GM12878 (cell line): ENCODE measurements around the gene SEMA4D. TPM values are rescaled to one million over a fixed set of nuclear protein-coding genes. Genes with fewer than 3 reads are reported as not detected.
A peak's percentile ranks its signal among the peaks of the same experiment; 100 is the strongest.

Experiments used
- ATAC-seq: fragments of 200-7000 bp; cut with Tn5 transposase; 3 replicates; pipeline ENCODE4 v1.9.1; 2020; ENCODE audit warnings: mild to moderate bottlenecking, moderate library complexity
- BruUV-seq: library from RNA; stranded (reverse); fragments of 400-500 nt; replicated peaks from 2 replicates; lab custom pipeline; 2021; lab: Mats Ljungman, UMichigan
- CTCF ChIA-PET: fragments of 300-600 bp; sonication (Branson Sonifier 250); formaldehyde crosslinking; extraction: SDS; loops from one replicate; lab custom pipeline; 2021; ENCODE audit warnings: inconsistent platforms; lab: Yijun Ruan, JAX
- POLR2A ChIA-PET: fragments of 350-600 bp; formaldehyde crosslinking; extraction: SDS; loops from one replicate; lab custom pipeline; 2021; ENCODE audit warnings: inconsistent platforms; lab: Charles Lee
- RAD21 ChIA-PET: fragments of 300-600 bp; sonication (Branson Sonifier 250); formaldehyde crosslinking; loops from one replicate; lab custom pipeline; 2023; ENCODE audit warnings: antibody characterized with exemption; ENCODE audit not compliant: unreplicated experiment; lab: Charles Lee
- SMC1A ChIA-PET: fragments of 300-600 bp; sonication (Branson Sonifier 250); formaldehyde crosslinking; loops from one replicate; lab custom pipeline; 2023; ENCODE audit not compliant: unreplicated experiment, uncharacterized antibody; lab: Charles Lee
- DNase-seq: peaks from one replicate; pipeline ENCODE4 v3.0.0-alpha.2; 2011; ENCODE audit warnings: low read depth, low spot score
- FAIRE-seq: peaks from 3 replicates; lab custom pipeline; 2011; peaks lifted over from hg19 to GRCh38; lab: Jason Lieb, UNC
- H2AFZ ChIP-seq: 2 replicates; pipeline ENCODE4 v1.6.0; 2011; ENCODE audit warnings: low read depth, low read length, control low read depth; ENCODE audit not compliant: control insufficient read depth
- H3K27ac ChIP-seq: 2 replicates; pipeline ENCODE4 v1.5.1; 2011; ENCODE audit warnings: control low read depth; ENCODE audit not compliant: control insufficient read depth, insufficient read depth
- H3K27me3 ChIP-seq, 2 experiments: replicated peaks in 1 of 2; 2 replicates each; pipeline versions ENCODE4 v1.6.0 to v1.6.1; 2011; ENCODE audit warnings: low read length in 1 of 2; ENCODE audit not compliant: control insufficient read depth in 2 of 2, insufficient read depth in 2 of 2
- H3K36me3 ChIP-seq, 2 experiments: 2 replicates each; pipeline ENCODE4 v1.5.1; 2011; ENCODE audit warnings: low read length in 1 of 2; ENCODE audit not compliant: control insufficient read depth in 2 of 2, insufficient read depth in 2 of 2
- H3K4me1 ChIP-seq: 2 replicates; pipeline ENCODE4 v1.6.1; 2011; ENCODE audit warnings: mild to moderate bottlenecking, low read length, moderate library complexity, mixed read lengths; ENCODE audit not compliant: control insufficient read depth, insufficient read depth
- H3K4me2 ChIP-seq: 2 replicates; pipeline ENCODE4 v1.6.0; 2011; ENCODE audit warnings: control low read depth; ENCODE audit not compliant: control insufficient read depth, insufficient read depth
- H3K4me3 ChIP-seq: fragments of 200-600 bp; sonication (generic); 2 replicates; pipeline ENCODE4 v1.5.1; 2016
- H3K79me2 ChIP-seq: 2 replicates; pipeline ENCODE4 v1.6.0; 2011; ENCODE audit warnings: low read length; ENCODE audit not compliant: control insufficient read depth, insufficient read depth
- H3K9ac ChIP-seq: 2 replicates; pipeline ENCODE4 v1.8.0; 2011; ENCODE audit warnings: low read length, control low read depth, mixed read lengths; ENCODE audit not compliant: control insufficient read depth, insufficient read depth
- H3K9me3 ChIP-seq: replicated peaks from 3 replicates; pipeline ENCODE4 v1.5.1; 2011; ENCODE audit warnings: mild to moderate bottlenecking, low read length; ENCODE audit not compliant: control insufficient read depth, insufficient read depth
- H4K20me1 ChIP-seq: 2 replicates; pipeline ENCODE4 v1.6.0; 2011; ENCODE audit not compliant: control insufficient read depth, insufficient read depth
- ATF2 ChIP-seq: IDR thresholded peaks from 2 replicates; pipeline ENCODE4 v1.6.1; 2012; ENCODE audit warnings: low read length, inconsistent platforms
- ATF7 ChIP-seq: fragments of 450-650 bp; IDR thresholded peaks from 2 replicates; pipeline ENCODE4 v1.6.1; 2016; ENCODE audit warnings: low read depth, mild to moderate bottlenecking
- BCL3 ChIP-seq: IDR thresholded peaks from 2 replicates; pipeline ENCODE4 v1.6.1; 2011; ENCODE audit warnings: borderline replicate concordance, low read depth, mild to moderate bottlenecking, moderate library complexity, low read length; ENCODE audit not compliant: insufficient read depth, poor library complexity, severe bottlenecking
- EP300 ChIP-seq, 2 experiments: fragments of 150-350 bp in 1 of 2; IDR thresholded peaks; 2 replicates each; pipeline ENCODE4 v1.6.1; 2011 to 2012; ENCODE audit warnings: low read depth in 2 of 2, low read length in 2 of 2, borderline replicate concordance in 1 of 2, improper control_type of control experiment in 1 of 2, inconsistent platforms in 1 of 2; ENCODE audit not compliant: control insufficient read depth in 1 of 2
- GABPA ChIP-seq: IDR thresholded peaks from 2 replicates; pipeline ENCODE4 v1.6.1; 2014; ENCODE audit warnings: antibody characterized with exemption, low read depth, mild to moderate bottlenecking, inconsistent platforms
- HDAC6 ChIP-seq: fragments of 200-600 bp; sonication (generic); IDR thresholded peaks from one replicate; pipeline ENCODE4 v1.8.0; 2017; ENCODE audit warnings: antibody characterized with exemption; ENCODE audit not compliant: unreplicated experiment
- IKZF2 ChIP-seq, 2 experiments: fragments of 450-650 bp; IDR thresholded peaks; 2 replicates each; pipeline ENCODE4 v1.6.1; 2017; ENCODE audit warnings: mild to moderate bottlenecking in 2 of 2, moderate library complexity in 2 of 2
- JUNB ChIP-seq: IDR thresholded peaks from 2 replicates; pipeline ENCODE4 v1.6.1; 2016; ENCODE audit warnings: antibody characterized with exemption, mild to moderate bottlenecking
- JUND ChIP-seq: IDR thresholded peaks from 2 replicates; pipeline ENCODE4 v1.6.1; 2012; ENCODE audit warnings: low read depth, mild to moderate bottlenecking, low read length, improper control_type of control experiment, moderate library complexity
- MEF2A ChIP-seq: IDR thresholded peaks from 2 replicates; pipeline ENCODE4 v1.6.1; 2011; ENCODE audit warnings: low read depth, mild to moderate bottlenecking, low read length, moderate library complexity; ENCODE audit not compliant: insufficient read depth
- NFIC ChIP-seq: IDR thresholded peaks from 2 replicates; pipeline ENCODE4 v1.6.1; 2012; ENCODE audit warnings: low read depth, mild to moderate bottlenecking, inconsistent platforms, low read length, moderate library complexity
- NFYA ChIP-seq: IDR thresholded peaks from 2 replicates; pipeline ENCODE4 v1.6.1; 2011; ENCODE audit warnings: low read depth, mild to moderate bottlenecking, low read length, improper control_type of control experiment, borderline replicate concordance
- PML ChIP-seq: IDR thresholded peaks from 2 replicates; pipeline ENCODE4 v1.6.1; 2012; ENCODE audit warnings: low read length, inconsistent platforms
- RUNX3 ChIP-seq: IDR thresholded peaks from 2 replicates; pipeline ENCODE4 v1.6.1; 2012; ENCODE audit warnings: low read length, inconsistent platforms
- SMARCA5 ChIP-seq: fragments of 450-650 bp; IDR thresholded peaks from 2 replicates; pipeline ENCODE4 v1.6.1; 2017; ENCODE audit warnings: mild to moderate bottlenecking
- SPI1 ChIP-seq: IDR thresholded peaks from 2 replicates; pipeline ENCODE4 v1.6.1; 2011; ENCODE audit warnings: low read depth, mild to moderate bottlenecking, low read length, moderate library complexity, borderline replicate concordance; ENCODE audit not compliant: insufficient read depth
- TBL1XR1 ChIP-seq: IDR thresholded peaks from 2 replicates; pipeline ENCODE4 v1.6.1; 2012; ENCODE audit warnings: low read depth, low read length, improper control_type of control experiment
- ZNF24 ChIP-seq: fragments of 450-650 bp; IDR thresholded peaks from 2 replicates; pipeline ENCODE4 v1.6.1; 2017; ENCODE audit warnings: antibody characterized with exemption, mild to moderate bottlenecking
- WGBS: methylation state at CpG from one replicate; pipeline ENCODE4 v1.1.6; 2016; ENCODE audit warnings: low lambda C conversion rate; ENCODE audit not compliant: insufficient replicate concordance, insufficient coverage; ENCODE audit errors: missing lambda C conversion rate; 5-methylcytosine and 5-hydroxymethylcytosine counted together
- in situ Hi-C: fragments of 300-500 bp; cut with MboI; formaldehyde crosslinking; loops from 9 replicates; pipeline ENCODE4 v1.14.3; 2018; ENCODE audit warnings: mixed read lengths
- intact Hi-C: fragments of 100-400 bp; cut with micrococcal nuclease; formaldehyde crosslinking; loops from one replicate; pipeline ENCODE4 v1.14.2; 2022; ENCODE audit not compliant: unreplicated experiment
- polyA plus RNA-seq, 11 experiments: library from polyadenylated mRNA; depleted of rRNA in 4 of 11; unstranded in 6 of 11; stranded (reverse) in 5 of 11; fragments of >200 nt; fragmentation: Nextera tagmentation in 4 of 11; fragmentation: Illumina TruSeq in 1 of 11; extraction: Ambion mirVana in 4 of 11; extraction: Trizol in 1 of 11; gene quantifications; 1 replicate in 1 of 11; 2 replicates in 10 of 11; pipeline versions ENCODE4 v1.2.1 to v1.2.3, GENCODE V29; 2011 to 2016; ENCODE audit warnings: inconsistent platforms in 2 of 11, missing spikeins in 2 of 11, low read depth in 1 of 11
- total RNA-seq, 4 experiments: library from RNA; depleted of rRNA in 3 of 4; stranded (reverse); fragments of >200 nt in 3 of 4; fragmentation: Illumina TruSeq in 1 of 4; extraction: Trizol in 1 of 4; gene quantifications; 2 replicates each; pipeline versions ENCODE4 v1.2.1 to v1.2.3, GENCODE V29; 2013 to 2021

Gene SEMA4D
- total and polyA plus RNA-seq, 10 of the 15 experiments (the other 5 are each of a cell fraction or from before 2014, with no cell fraction given) = 15.1 to 136 (median 39.6) TPM

DNA sequence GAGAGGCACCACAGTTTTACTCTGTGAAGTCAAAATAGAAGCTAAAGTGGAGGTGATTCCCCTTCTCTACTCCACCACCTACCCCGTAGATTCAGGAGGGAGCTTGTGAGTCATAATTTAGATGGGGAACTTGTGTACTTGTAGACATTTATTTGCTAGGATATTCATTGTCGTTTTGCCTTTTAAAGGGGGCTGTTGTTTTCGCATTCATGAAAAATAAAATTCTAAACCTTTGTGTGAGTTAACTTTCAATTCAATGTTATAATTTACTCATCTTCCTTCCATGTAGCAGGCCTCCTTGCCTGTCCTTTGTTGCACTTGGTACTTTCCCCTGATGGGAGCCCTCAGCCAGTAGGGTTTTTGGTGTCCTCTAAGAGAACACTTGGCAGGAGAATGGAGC is 157.6 kb downstream of the SEMA4D start (continued):
- 0 out of 2 replicates have a peak, but pooled peaks have one; percentile 4 for TF ChIP-seq NFIC
- TF ChIP-seq ATF7 = peak; percentile 94
- peak; percentile 44; the same call in 1 of the 2 replicates for TF ChIP-seq JUNB
- no peak for TF ChIP-seq NFYA
- no peak for TF ChIP-seq HDAC6
- peak; percentile 79 for TF ChIP-seq JUND
- TF ChIP-seq PML = 0 out of 2 replicates have a peak, but pooled peaks have one; percentile 30

GRCh38 chr9:89339807-89340206 is 158.1 kb downstream of the SEMA4D start:
- Histone ChIP-seq H3K4me1 (peaks cover 22% of the 10 kb centered on the region), H3K4me3 (no peak overlapping the region), H3K9me3 (peaks cover 2% of the 10 kb centered on the region; the same call in 1 of the 3 replicates), H4K20me1 (no peaks in the 10 kb centered on the region), H2AFZ (no peak overlapping the region), H3K4me2 (peak overlapping the region; percentile 36), H3K9ac (peak overlapping the region; percentile 15; the same call in 1 of the 2 replicates), H3K36me3 (peaks cover 0 to 23% of the 10 kb centered on the region in 2 experiments; a peak in 3 of 4 replicates), H3K27me3 (no peaks in the 10 kb centered on the region), H3K79me2 (no peaks in the 10 kb centered on the region; the same call in 1 of the 2 replicates), H3K27ac (peak overlapping the region; percentile 85)
- FAIRE-seq (no peak), DNase-seq (peak; percentile 65), ATAC-seq (peak; percentile 77)
- SMC1A ChIA-PET = interaction anchor here (0.8 to 2.2 kb wide), 10 partner anchors 13 to 258 kb away, joined by 3 to 20 read pairs (median 4); no protein-coding TSS in a partner anchor
- POLR2A ChIA-PET = interaction anchor here (1.0 to 1.4 kb wide), 4 partner anchors 13 to 71 kb away, joined by 3 to 4 read pairs (median 4); no protein-coding TSS in a partner anchor
- in situ Hi-C loops = no loop called here
- BruUV-seq = no TSS peak
- whole genome bisulfite sequencing = 7% methylated on average over 2 of the region's 2 CpGs
- intact Hi-C loops = loop anchor here (2.0 kb wide), 1 partner anchor 19 kb away; no protein-coding TSS in a partner anchor
- TF ChIP-seq BCL3 (peak; percentile 17), MEF2A (peak; percentile 33; the same call in 1 of the 2 replicates), ZNF24 (0 out of 2 replicates have a peak, but pooled peaks have one; percentile 40), NFIC (peak; percentile 71; the same call in 1 of the 2 replicates), RUNX3 (peak; percentile 91), ATF2 (peak; percentile 46), EP300 (IDR thresholded peaks at IDR 0.05; ENCODE audit: borderline replicate concordance in 1 of 2, control insufficient read depth in 1 of 2, low read depth in 2 of 2, low read length in 2 of 2) (peak in 1 of 2 experiments; percentile 43; a peak in 1 of 4 replicates), GABPA (no peak), SPI1 (no peak), IKZF2 (IDR thresholded peaks at IDR 0.05) (peak in 1 of 2 experiments; percentile 41; a peak in 1 of 4 replicates), TBL1XR1 (0 out of 2 replicates have a peak, but pooled peaks have one; percentile 51), JUNB (peak; percentile 54), SMARCA5 (no peak)
- RAD21 ChIA-PET = interaction anchor here (0.8 to 2.1 kb wide), 10 partner anchors 8 to 209 kb away, joined by 3 to 18 read pairs (median 4); no protein-coding TSS in a partner anchor
- CTCF ChIA-PET = interaction anchor here (0.9 to 1.5 kb wide), 4 partner anchors 8 to 209 kb away, joined by 3 to 7 read pairs (median 6); no protein-coding TSS in a partner anchor
